PC-3 (cell line): ENCODE data around the gene CHD5.

Experiments
- EZH2phosphoT487 ChIP-seq: fragments of 300-600 bp; sonication (generic); IDR thresholded peaks from 2 replicates; pipeline ENCODE4 v1.6.1; 2018; ENCODE audit warnings: mild to moderate bottlenecking, antibody characterized with exemption, low read length, borderline replicate concordance
- TF ChIP-seq, protein P1 (sequence below): fragments of 300-600 bp; sonication (generic); conservative IDR thresholded peaks from 2 replicates; pipeline ENCODE4 v1.5.1; 2017; ENCODE audit warnings: antibody characterized with exemption, low read depth, mild to moderate bottlenecking, low read length

DNA sequence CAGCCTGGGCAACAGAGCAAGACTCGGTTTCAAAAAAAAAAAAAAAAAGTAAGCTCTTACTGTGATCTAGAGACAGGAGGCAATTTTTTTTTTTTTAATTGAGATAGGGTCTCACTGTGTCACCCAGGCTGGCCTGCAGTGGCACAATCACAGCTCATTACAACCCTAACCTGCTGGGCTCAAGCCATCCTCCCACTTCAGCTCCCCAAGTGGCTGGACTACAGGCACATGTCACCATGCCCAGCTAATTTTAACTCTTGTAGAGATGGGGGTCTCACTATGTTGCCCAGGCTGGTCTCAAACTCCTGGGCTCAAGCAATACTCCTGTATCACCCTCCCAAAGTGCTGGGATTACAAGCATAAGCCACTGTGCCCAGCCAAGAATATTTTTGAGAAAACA is 11.8 kb upstream of the CHD5 start:
- TF ChIP-seq, protein P1, sequence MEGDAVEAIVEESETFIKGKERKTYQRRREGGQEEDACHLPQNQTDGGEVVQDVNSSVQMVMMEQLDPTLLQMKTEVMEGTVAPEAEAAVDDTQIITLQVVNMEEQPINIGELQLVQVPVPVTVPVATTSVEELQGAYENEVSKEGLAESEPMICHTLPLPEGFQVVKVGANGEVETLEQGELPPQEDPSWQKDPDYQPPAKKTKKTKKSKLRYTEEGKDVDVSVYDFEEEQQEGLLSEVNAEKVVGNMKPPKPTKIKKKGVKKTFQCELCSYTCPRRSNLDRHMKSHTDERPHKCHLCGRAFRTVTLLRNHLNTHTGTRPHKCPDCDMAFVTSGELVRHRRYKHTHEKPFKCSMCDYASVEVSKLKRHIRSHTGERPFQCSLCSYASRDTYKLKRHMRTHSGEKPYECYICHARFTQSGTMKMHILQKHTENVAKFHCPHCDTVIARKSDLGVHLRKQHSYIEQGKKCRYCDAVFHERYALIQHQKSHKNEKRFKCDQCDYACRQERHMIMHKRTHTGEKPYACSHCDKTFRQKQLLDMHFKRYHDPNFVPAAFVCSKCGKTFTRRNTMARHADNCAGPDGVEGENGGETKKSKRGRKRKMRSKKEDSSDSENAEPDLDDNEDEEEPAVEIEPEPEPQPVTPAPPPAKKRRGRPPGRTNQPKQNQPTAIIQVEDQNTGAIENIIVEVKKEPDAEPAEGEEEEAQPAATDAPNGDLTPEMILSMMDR: no peak
- TF ChIP-seq EZH2phosphoT487: no peak
